Measurements from ENCODE around the gene PET100. TPM values are rescaled to one million over a fixed set of nuclear protein-coding genes. Genes with fewer than 3 reads are reported as not detected.

The PET100 gene
- total RNA-seq, 1 donor from 2014 or later: 15.9 TPM

GRCh38 chr19:7612282-7613274, 17.0 kb upstream of the PET100 start:
- DNase-seq (ENCODE audit: low read depth): no peak

- DNase-seq (ENCODE audit: low read depth): no peak
These were observed 14.5 kb upstream of the PET100 start for GRCh38 chr19:7614859-7615741.

GRCh38 chr19:7617172-7617571, 12.4 kb upstream of the PET100 start:
- DNase-seq (ENCODE audit: low read depth): no peak

GRCh38 chr19:7617735-7618134, 11.9 kb upstream of the PET100 start:
- DNase-seq (ENCODE audit: low read depth): no peak

GRCh38 chr19:7618348-7618747, 11.2 kb upstream of the PET100 start:
- DNase-seq (ENCODE audit: low read depth): no peak

GRCh38 chr19:7618771-7619510, 10.7 kb upstream of the PET100 start:
- no peak for DNase-seq (ENCODE audit: low read depth)

- DNase-seq (ENCODE audit: low read depth): no peak
These were observed 9.7 kb upstream of the PET100 start for GRCh38 chr19:7619671-7620441.

GRCh38 chr19:7620442-7621412, 8.9 kb upstream of the PET100 start:
- no peak for DNase-seq (ENCODE audit: low read depth)

- DNase-seq (ENCODE audit: low read depth): no peak
These were observed 6.5 kb upstream of the PET100 start for GRCh38 chr19:7622933-7623685.

- DNase-seq (ENCODE audit: low read depth): no peak
These were observed 5.6 kb upstream of the PET100 start for GRCh38 chr19:7623725-7624603.

GRCh38 chr19:7624810-7625209, 4.8 kb upstream of the PET100 start:
- no peak for DNase-seq (ENCODE audit: low read depth)

- no peak for DNase-seq (ENCODE audit: low read depth)
These were observed 3.7 kb upstream of the PET100 start for GRCh38 chr19:7625763-7626372.

- no peak for DNase-seq (ENCODE audit: low read depth)
These were observed 2.4 kb upstream of the PET100 start for GRCh38 chr19:7627166-7627565.

- no peak for DNase-seq (ENCODE audit: low read depth)
These were observed 843 bp upstream of the PET100 start for GRCh38 chr19:7628589-7629311.

- DNase-seq (ENCODE audit: low read depth): no peak
These were observed 2.0 kb downstream of the PET100 start for GRCh38 chr19:7631577-7631976.
